GM12878 (cell line): Measurements from ENCODE around the gene KIF6. TPM values are rescaled to one million over a fixed set of nuclear protein-coding genes. Genes with fewer than 3 reads are reported as not detected.

ENCODE experiments used
- ASH2L ChIP-seq: fragments of 300-600, 200-600 bp; sonication (generic); IDR thresholded peaks from 2 replicates; pipeline ENCODE4 v1.6.1; 2017; ENCODE audit warnings: low read depth, mild to moderate bottlenecking, borderline replicate concordance
- HCFC1 ChIP-seq: fragments of 150-350 bp; IDR thresholded peaks from 2 replicates; pipeline ENCODE4 v1.6.1; 2014; ENCODE audit warnings: low read length
- HDAC2 ChIP-seq: fragments of 200-600 bp; sonication (generic); IDR thresholded peaks from 2 replicates; pipeline ENCODE4 v1.6.1; 2017
- IKZF2 ChIP-seq, 2 experiments: fragments of 450-650 bp; IDR thresholded peaks; 2 replicates each; pipeline ENCODE4 v1.6.1; 2017; ENCODE audit warnings: mild to moderate bottlenecking in 2 of 2, moderate library complexity in 2 of 2
- KLF5 ChIP-seq: fragments of 450-650 bp; IDR thresholded peaks from 2 replicates; pipeline ENCODE4 v1.6.1; 2014; ENCODE audit warnings: mild to moderate bottlenecking; ENCODE audit not compliant: partially characterized antibody
- POLR2A ChIP-seq: IDR thresholded peaks from 2 replicates; pipeline ENCODE4 v1.6.1; 2011; ENCODE audit warnings: low read depth, mild to moderate bottlenecking, low read length
- polyA plus RNA-seq, 11 experiments: library from polyadenylated mRNA; depleted of rRNA in 4 of 11; unstranded in 6 of 11; stranded (reverse) in 5 of 11; fragments of >200 nt; fragmentation: Nextera tagmentation in 4 of 11; fragmentation: Illumina TruSeq in 1 of 11; extraction: Ambion mirVana in 4 of 11; extraction: Trizol in 1 of 11; gene quantifications; 1 replicate in 1 of 11; 2 replicates in 10 of 11; pipeline versions ENCODE4 v1.2.1 to v1.2.3, GENCODE V29; 2011 to 2016; ENCODE audit warnings: inconsistent platforms in 2 of 11, missing spikeins in 2 of 11, low read depth in 1 of 11
- total RNA-seq, 4 experiments: library from RNA; depleted of rRNA in 3 of 4; stranded (reverse); fragments of >200 nt in 3 of 4; fragmentation: Illumina TruSeq in 1 of 4; extraction: Trizol in 1 of 4; gene quantifications; 2 replicates each; pipeline versions ENCODE4 v1.2.1 to v1.2.3, GENCODE V29; 2013 to 2021
- TF ChIP-seq, protein P1 (sequence below): fragments of 450-650 bp; IDR thresholded peaks from 2 replicates; pipeline ENCODE4 v1.6.1; 2017; ENCODE audit warnings: low read depth, mild to moderate bottlenecking, moderate library complexity
- TF ChIP-seq, protein P2 (sequence below): fragments of 450-650 bp; conservative IDR thresholded peaks from 2 replicates; pipeline ENCODE4 v1.6.1; 2017; ENCODE audit warnings: mild to moderate bottlenecking, moderate library complexity
- TF ChIP-seq, protein P3 (sequence below): IDR thresholded peaks from 2 replicates; pipeline ENCODE4 v1.6.1; 2011; ENCODE audit warnings: low read depth, mild to moderate bottlenecking, low read length, moderate library complexity, borderline replicate concordance; ENCODE audit errors: extremely low read depth
- TF ChIP-seq, protein P4 (sequence below): fragments of 450-650 bp; IDR thresholded peaks from 2 replicates; pipeline ENCODE4 v1.6.1; 2017; ENCODE audit warnings: borderline replicate concordance
- TF ChIP-seq, protein P5 (sequence below): fragments of 150-350 bp; IDR thresholded peaks from 2 replicates; pipeline ENCODE4 v1.6.1; 2014; ENCODE audit warnings: mild to moderate bottlenecking, low read depth, low read length

KIF6 gene
- total and polyA plus RNA-seq, 10 of the 15 experiments (the other 5 are each of a cell fraction or from before 2014, with no cell fraction given) = 0.09 to 1.0 (median 0.28) TPM

DNA sequence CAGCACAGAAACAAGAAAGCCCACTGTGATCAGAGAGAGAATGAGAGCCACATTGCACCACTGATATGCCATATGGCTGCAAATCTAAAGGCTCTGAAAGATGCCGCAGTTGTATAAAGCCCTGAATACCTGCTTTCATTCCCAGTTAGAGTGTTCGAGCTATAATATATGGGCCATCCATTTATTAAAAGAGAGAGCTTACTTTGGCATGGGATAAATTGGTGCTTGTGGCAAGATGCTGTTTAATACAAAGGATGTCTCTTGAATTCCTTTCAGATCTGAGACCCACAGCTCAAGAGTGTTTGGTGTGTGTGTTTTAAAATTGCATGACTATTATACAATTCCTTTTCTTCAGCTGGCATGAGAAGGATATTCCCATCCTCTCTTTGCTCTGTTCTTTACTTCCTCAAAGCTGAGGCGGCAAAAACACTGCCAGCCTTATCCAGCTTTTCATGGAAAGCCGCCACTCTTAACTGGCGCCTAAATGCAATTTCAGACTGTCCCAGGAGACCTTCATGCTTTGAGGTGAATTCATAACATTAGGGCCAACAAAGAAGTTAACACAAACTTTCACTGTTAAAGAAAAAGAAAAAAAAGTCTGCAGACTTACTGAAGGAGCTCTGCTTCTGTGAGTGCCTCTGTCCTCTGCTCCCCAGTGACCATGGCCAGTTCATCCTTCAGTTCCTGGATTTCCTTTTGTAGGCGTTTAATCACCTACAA is 147.6 kb downstream of the KIF6 start (continued):
- TF ChIP-seq, protein P1, sequence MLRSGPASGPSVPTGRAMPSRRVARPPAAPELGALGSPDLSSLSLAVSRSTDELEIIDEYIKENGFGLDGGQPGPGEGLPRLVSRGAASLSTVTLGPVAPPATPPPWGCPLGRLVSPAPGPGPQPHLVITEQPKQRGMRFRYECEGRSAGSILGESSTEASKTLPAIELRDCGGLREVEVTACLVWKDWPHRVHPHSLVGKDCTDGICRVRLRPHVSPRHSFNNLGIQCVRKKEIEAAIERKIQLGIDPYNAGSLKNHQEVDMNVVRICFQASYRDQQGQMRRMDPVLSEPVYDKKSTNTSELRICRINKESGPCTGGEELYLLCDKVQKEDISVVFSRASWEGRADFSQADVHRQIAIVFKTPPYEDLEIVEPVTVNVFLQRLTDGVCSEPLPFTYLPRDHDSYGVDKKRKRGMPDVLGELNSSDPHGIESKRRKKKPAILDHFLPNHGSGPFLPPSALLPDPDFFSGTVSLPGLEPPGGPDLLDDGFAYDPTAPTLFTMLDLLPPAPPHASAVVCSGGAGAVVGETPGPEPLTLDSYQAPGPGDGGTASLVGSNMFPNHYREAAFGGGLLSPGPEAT = no peak
- TF ChIP-seq, protein P2, sequence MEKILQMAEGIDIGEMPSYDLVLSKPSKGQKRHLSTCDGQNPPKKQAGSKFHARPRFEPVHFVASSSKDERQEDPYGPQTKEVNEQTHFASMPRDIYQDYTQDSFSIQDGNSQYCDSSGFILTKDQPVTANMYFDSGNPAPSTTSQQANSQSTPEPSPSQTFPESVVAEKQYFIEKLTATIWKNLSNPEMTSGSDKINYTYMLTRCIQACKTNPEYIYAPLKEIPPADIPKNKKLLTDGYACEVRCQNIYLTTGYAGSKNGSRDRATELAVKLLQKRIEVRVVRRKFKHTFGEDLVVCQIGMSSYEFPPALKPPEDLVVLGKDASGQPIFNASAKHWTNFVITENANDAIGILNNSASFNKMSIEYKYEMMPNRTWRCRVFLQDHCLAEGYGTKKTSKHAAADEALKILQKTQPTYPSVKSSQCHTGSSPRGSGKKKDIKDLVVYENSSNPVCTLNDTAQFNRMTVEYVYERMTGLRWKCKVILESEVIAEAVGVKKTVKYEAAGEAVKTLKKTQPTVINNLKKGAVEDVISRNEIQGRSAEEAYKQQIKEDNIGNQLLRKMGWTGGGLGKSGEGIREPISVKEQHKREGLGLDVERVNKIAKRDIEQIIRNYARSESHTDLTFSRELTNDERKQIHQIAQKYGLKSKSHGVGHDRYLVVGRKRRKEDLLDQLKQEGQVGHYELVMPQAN = no peak
- TF ChIP-seq, protein P3, sequence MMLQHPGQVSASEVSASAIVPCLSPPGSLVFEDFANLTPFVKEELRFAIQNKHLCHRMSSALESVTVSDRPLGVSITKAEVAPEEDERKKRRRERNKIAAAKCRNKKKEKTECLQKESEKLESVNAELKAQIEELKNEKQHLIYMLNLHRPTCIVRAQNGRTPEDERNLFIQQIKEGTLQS = no peak
- TF ChIP-seq HCFC1 = no peak
- TF ChIP-seq KLF5 = no peak
- TF ChIP-seq POLR2A = no peak
- TF ChIP-seq, protein P4, sequence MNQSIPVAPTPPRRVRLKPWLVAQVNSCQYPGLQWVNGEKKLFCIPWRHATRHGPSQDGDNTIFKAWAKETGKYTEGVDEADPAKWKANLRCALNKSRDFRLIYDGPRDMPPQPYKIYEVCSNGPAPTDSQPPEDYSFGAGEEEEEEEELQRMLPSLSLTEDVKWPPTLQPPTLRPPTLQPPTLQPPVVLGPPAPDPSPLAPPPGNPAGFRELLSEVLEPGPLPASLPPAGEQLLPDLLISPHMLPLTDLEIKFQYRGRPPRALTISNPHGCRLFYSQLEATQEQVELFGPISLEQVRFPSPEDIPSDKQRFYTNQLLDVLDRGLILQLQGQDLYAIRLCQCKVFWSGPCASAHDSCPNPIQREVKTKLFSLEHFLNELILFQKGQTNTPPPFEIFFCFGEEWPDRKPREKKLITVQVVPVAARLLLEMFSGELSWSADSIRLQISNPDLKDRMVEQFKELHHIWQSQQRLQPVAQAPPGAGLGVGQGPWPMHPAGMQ = no peak
- TF ChIP-seq, protein P5, sequence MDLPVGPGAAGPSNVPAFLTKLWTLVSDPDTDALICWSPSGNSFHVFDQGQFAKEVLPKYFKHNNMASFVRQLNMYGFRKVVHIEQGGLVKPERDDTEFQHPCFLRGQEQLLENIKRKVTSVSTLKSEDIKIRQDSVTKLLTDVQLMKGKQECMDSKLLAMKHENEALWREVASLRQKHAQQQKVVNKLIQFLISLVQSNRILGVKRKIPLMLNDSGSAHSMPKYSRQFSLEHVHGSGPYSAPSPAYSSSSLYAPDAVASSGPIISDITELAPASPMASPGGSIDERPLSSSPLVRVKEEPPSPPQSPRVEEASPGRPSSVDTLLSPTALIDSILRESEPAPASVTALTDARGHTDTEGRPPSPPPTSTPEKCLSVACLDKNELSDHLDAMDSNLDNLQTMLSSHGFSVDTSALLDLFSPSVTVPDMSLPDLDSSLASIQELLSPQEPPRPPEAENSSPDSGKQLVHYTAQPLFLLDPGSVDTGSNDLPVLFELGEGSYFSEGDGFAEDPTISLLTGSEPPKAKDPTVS = no peak
- TF ChIP-seq HDAC2 = no peak
- TF ChIP-seq IKZF2 (IDR thresholded peaks at IDR 0.05) = no peak
- TF ChIP-seq ASH2L = no peak
- TF ChIP-seq, all 136 proteins: peak for 0
